Activated CD8-positive, alpha-beta memory T cell treated with anti-CD3 and anti-CD28 coated beads, Interleukin-2, amount 50 U/mL, for 24 hours (primary cell): ENCODE results near the gene PNPLA7.
"Not testable (repeated sequence)": the region's sequence is repeated elsewhere in the genome, so short reads cannot be mapped to it uniquely, and the experiment has no call there.

Experiments used
- DNase-seq: peaks from one replicate; pipeline ENCODE4 v3.0.0-alpha.2; 2020; ENCODE audit errors: extremely low read depth

The PNPLA7 gene

DNA sequence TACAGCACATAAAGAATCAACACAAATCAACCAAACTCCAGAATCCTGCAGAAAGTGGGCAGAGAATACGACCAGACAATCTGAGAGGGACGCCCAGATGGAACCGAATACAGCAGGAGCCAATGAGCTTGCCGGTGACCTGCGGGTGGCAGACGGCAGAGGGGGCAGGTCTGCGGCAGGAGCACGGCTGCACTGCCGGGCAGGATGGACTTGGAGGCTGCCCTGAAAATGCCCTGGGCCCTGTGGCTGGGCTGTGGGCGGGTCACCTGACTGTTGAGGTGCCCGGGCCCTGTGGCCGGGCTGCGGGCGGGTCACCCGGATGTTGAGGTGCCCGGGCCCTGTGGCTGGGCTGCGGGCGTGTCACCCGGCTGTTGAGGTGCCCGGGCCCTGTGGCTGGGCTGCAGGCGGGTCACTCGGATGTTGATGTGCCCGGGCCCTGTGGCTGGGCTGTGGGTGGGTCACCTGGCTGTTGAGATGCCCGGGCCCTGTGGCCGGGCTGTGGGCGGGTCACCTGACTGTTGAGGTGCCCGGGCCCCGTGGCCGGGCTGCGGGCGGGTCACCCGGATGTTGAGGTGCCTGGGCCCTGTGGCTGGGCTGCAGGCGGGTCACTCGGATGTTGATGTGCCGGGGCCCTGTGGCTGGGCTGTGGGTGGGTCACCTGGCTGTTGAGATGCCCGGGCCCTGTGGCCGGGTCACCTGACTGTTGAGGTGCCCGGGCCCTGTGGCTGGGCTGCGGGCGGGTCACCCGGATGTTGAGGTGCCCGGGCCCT is 36.2 kb downstream of the PNPLA7 start:
- DNase-seq, result not testable (repeated sequence)

DNA sequence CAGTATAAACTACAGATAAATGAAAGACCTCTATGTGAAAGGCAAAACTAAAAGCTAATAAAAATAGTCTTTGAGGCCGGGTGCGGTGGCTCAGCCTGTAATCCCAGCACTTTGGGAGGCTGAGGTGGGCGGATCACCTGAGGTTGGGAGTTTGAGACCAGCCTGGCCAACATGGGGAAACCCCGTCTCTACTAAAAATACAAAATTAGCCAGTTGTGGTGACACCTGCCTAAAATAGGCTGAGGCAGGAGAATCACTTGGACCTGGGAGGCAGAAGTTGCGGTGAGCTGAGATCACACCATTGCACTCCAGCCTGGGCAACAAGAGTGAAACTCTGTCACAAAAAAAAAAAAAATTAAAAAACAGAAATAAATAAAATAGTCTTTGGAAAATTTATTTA is 37.1 kb downstream of the PNPLA7 start:
- DNase-seq, result not testable (repeated sequence)

DNA sequence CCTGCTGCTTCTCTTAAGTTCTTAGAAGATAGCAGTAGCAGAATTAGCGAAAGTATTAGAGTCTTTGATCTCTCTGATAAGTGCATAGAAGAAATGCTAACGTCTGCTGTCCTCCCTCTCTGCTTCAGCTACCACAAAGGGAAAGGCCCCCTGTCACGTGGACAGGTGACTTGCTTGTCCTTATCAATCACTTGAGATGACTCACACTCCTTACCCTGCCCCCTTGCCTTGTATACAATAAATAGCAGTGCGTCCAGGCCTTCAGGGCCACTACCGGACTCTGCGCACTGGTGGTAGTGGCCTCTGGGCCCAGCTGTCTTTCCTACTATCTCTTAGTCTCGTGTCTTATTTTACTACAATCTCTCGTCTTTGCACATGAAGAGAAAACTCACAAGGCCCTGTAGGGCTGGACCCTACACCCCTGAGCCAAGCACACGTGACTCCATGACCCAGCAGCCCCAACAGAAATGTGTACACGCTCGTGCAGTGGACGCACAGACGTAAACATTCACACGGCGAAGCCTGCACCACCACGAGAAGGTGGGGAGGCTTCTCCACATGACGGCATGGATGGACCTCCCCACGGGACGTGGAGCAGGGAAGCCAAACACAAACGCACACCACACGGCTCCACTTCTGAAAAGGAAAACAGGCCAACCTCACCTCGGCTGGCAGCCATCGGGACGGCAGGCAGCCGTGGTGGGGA is 38.3 kb downstream of the PNPLA7 start:
- no peak for DNase-seq

DNA sequence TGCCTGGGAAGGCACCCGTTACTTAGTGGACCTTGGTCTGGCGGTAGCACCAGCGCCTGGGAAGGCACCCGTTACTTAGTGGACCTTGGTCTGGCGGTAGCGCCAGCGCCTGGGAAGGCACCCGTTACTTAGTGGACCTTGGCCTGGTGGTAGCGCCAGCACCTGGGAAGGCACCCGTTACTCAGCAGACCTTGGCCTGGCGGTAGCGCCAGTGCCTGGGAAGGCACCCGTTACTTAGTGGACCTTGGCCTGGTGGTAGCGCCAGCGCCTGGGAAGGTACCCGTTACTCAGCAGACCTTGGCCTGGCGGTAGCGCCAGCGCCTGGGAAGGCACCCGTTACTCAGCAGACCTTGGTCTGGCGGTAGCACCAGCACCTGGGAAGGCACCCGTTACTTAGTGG is 39.1 kb downstream of the PNPLA7 start:
- not testable (repeated sequence) for DNase-seq

DNA sequence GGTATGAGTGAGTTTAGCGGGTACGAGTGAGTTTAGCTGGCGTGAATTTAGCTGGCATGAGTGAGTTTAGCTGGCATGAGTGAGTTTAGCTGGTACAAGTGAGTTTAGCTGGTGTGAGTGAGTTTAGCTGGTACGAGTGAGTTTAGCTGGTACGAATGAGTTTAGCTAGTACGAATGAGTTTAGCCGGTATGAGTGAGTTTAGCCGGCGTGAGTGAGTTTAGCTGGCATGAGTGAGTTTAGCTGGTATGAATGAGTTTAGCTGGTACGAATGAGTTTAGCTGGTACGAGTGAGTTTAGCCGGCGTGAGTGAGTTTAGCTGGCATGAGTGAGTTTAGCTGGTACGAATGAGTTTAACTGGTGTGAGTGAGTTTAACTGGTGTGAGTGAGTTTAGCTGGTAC is 41.0 kb downstream of the PNPLA7 start:
- DNase-seq, result no peak

DNA sequence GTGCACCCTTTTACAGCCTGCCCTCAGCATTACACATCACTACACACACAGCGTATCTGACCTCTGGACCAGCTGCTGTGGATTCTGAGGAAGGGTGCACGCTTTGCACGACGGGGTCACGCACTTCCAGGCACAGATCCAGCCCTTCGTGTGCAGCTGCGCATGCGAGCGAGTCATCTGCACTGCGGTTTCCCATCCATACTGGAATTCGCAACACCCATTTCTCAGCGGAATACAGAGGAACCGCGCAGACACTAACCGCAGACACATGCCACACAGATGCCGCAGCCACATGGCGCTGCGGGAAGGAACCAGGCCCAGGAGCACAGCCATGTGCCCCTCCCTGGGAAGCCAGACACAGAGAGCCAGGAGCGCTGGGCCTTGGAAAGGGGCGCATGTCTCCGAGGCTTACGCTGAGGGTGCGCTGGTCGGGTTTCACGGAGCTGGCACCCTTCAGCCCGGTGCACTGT is 43.5 kb downstream of the PNPLA7 start:
- DNase-seq, result no peak

DNA sequence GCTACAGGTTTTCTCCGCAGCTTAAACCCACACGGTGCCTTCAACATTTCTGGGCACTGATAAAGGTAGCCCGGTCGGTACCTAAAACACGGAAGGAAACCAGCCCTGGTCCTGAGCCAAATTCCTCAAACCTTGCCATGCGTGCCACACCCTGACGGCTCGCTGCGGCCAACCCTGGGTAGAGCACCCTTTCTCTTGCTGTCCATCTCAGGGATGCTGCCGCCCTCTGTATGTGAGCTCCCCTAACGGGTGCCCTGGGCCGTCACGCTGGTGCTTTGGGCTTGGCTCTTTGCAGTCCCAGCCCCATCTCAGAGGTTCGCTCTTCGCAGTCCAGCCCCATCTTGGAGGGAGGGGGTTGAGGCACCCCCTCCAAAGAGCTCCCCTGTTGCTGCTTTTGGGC is 43.9 kb downstream of the PNPLA7 start:
- no peak for DNase-seq

DNA sequence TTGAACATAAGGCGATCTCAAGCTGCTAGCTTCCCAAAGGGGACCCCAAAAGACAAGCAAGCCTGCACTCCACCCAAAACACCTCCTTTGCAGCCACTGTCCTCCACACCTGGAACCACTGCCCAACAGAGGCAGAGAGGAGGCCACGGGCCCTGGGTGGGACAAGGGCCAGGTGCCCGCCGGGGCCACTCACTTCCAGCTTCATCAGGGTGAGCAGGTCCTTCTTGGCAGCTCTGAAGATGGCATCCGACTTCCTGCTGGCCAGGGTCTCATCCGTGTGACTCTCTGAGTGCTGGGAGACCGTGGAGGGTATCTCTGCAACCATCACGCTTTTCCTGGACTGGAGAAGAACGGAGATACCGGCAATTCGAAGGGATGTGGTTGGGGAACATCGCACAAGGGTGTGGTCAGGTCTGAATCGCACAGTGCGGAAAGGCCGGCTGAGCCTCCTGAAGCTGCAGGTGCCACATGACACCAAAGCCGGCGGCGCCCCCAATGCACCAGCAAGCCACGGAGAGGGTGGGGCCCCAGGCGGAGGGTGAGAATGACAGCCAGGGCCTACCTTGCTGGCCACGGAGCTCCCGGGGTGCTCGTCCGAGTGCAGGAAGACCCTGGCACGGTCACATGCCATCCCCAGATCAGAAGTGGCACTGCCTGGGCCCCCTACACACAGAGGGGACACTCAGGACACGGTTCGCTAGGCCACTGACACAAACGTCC is 44.6 kb downstream of the PNPLA7 start:
- DNase-seq, result no peak

DNA sequence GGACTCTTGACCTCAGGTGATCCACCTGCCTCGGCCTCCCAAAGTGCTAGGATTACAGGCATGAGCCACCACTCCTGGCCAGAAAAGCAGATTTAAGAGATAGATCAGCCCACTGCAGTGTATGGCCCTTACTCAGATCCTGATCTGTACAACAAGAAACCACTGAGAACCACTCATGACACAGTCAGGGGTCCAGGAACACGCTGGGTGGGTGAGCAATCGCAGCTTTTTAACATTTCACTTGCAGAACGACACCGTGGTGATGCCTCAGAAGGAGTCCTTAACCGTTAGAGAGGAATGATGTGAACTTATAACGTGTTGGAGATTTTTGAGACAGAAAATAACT is 45.8 kb downstream of the PNPLA7 start:
- no peak for DNase-seq

DNA sequence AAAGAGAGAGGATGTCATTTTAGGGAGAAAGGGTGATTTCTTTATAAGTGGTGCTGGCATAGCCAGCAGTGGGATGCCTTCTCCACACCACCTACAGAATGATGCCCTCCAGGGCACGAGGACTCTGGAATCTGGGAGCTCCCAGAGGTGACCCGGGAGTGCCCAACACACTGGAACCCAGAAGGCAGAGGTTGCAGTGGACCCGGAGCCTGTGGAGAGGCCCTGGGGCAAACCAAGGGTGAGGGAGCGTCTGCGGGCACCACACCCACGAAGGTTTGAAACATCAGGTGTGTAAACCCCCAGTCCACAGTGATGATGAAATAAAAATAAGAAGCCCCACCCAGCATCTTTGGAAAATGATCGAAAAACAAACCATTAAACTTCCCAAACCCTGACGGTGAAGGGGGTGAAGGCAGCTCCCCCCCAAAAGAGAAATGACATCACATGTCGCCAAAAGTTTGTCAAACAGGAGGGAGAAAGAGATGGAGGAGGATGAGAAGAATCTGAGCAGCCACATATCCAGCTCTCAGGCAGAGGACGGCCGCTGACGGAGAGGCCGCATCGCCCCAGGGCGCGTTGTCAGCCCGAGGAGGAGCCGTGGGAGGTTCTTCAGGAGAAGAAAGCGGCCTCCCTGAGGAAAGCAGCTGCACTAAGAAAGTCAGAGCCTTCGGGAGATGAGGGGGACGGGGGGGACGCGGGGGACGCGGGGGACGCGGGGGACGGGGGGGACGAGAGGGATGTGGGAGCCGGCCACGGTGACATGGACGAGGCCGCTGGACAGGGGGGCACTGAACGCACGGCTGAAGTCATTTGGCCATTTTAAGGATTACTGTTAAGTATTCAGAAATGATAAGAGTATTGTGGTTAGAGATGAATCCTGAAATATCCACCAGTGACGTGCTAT is 47.9 kb downstream of the PNPLA7 start:
- no peak for DNase-seq

DNA sequence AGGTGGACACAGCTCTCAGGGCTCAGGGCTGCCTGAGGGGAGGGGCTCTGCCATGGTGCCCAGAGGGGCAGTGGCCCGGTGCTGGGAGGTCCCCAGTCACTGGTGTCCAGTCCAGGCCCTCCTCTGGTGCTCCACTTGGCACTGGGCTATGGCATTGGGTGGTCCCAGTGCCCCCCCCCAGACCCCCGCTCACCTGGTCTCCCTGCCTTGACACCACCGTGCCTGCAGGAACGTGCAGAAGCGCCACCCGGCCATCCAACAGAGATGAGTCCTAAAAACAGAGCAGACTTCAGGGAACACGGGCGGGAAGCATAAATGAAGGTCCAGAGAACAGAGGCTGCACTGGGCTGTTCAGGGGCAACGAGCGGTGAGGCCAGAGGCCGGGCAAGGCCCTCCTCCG is 48.7 kb downstream of the PNPLA7 start:
- DNase-seq, result no peak

DNA sequence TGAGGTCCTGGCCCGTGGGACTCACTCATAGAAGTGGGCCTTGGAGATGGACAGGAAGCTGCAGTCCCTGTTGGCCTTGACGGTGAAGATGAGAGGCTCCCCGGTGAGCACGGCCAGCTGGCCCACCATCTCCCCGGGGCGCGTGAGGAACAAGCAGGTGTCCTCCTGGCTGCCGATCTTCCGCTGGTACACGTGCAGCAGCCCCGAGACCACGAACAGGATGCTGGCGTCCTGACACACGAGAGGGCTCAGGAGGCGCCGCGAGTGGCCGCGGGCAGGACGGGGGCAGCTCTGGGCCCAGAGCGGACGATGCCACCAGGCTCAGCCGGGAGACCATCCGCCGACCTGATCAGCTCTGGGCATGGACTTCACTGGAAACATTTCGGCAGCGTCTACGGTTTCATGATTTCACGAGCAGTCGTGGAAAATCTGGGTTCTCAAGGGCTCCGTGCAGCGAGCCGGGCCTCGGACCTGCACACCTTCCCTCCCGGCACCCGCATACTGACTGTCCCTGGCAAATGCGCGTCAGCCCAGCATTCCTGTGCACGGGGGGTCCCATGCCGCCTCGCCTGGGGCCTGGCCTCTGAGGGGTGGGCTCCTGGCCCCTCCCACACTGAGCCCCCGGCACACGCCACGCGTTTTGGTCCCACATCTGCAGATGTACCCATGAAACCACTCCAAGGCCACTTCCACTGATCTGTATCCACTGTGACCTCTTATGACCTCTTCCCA is 49.4 kb downstream of the PNPLA7 start:
- DNase-seq, result no peak

DNA sequence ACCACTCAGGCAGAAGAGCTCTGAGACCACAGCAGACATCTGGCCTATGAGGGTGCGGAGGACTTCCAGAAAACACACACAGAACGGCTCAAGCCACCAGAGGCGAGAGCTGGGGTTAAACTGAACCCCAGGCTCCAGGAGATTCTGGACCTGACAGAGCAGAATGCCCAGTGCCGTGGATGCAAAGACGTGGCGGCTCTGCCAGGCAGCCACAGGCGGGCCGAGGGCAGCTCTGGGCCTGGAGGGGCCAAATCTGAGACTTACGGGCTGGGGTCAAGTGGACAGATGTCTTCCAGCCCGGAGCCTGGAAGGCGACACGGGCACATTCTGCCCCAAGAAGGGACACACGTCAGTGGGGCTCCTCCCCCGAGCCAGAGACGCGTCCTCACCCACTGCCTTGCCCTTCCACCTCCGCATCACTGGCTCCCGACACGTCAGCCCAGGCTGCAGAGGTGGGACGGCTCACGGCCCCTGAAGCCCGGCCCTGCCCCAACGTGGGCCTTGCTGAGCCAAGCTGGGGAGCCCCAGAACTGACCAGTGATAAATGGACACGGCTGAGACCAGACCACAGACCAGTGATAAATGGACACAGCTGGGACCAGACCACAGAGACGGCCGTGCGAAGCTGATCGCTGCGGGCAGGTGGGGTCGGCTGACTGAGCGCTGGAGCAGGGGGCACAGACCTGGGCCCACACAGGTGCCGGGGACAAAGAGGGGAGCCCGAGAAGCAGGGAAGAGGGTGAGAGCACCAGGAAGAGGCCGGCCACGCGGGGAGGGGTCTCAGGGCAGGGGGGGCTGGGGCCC is 50.1 kb downstream of the PNPLA7 start:
- DNase-seq, result no peak

DNA sequence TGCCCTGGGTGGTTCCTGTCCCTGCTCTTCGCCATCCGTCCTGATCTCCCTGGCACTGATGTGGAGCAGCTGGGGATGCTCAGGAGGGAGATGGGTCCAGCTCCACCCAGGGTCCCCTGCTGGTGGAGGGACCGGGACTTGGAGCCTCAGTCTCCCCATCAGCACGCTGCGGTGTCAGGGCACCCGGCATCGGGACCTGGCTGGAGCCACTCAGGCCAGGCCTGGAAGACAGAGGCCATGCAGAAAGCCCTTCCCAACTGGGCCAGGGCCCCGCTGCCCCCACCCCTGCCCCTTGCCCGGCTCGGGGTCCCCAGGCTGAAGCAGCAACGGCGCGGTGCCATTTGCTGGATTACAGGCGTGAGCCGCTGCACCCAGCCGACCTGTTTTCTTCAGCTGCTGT is 50.8 kb downstream of the PNPLA7 start:
- DNase-seq, result no peak

DNA sequence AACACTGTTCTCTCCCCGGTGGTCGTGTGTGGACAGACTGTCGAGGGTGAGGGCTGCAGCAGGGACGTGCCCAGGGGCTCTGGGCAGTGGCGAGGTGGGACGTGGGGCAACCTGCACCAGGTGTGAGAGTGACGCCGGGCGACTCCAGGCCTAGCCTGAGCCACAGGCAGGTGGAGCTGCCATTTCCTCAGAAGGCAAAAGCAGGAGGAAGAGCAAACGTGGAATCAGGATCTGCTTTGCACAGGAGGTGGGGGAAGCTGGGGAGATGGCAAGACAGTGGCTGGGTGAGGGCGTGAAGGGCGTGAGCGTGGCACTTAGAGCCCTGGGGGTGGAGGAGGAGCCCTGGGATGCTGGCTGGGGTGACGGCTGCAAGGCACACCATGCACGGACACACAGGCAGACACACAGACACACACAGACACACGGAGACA is 51.5 kb downstream of the PNPLA7 start:
- DNase-seq, result no peak

DNA sequence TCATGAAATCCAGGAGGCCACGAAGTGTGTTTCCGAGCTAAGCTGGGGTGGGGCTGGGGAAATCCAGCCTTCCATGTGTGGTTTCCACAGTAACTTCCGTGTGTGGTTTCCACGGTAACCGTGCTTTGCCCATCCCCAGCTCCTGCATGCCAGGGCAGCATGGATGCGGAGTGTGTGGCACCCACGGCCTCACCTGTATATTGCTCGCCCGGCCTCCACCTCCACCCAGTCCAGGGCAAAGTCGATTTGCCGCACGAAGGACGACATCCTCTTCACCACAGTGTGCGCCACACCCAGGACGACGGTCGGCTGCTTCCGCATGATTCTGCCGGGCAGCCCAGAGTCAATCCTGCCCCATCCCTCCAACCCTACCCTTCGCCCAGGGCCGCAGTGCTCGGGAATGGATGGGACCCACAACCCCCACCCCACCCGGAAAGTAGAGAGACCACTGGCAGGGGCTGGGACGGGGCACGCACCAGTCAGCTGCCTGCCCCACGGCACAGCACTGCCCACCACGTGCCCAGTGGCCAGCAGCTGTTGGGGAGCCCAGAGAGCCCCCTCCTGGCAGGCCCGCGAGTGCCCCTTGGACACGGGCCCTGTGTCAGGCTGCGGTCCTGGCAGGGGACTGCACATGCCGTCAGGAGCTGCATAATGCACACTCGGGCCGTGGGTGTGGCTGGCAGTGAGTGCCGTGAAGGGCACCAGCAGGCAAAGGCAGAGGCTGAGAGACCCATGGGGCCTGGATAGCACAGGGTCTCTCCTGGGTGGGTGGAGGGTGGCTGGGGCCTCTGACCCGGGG is 52.1 kb downstream of the PNPLA7 start:
- no peak for DNase-seq

DNA sequence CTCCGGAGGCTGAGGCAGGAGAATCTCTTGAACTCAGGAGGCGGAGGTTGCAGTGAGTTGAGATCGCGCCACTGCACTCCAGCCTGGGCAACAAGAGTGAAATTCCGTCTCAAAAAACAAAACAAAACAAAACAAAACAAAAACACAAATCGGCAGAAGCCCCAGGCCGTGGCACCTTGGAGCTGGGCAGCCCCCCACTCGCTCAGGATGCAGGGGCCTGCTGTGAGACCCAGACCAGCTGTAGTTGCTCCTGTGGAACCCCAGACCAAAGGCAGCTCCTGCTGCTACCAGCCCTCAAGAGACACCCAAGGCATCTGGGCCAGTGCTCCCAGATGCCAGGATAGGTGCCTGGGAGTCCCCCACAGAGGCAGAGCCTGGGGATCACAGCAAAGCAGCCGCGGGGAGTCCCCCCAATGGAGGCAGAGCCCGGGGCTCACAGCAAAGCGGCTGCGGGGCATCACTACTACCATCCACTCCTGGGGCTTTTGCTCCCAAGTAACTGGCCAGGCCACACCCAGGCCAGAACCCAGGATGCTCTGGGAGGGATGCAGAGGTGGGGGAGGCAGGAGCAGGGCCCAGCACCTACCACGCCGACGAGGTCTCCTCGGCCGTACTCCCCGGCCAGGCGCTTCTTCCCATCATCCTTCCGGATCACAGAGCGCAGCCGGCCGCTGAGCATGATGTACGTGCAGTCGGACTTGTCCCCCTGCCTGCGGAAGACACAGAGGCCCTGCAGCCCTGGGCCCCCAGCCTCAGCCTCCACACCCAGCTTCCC is 53.4 kb downstream of the PNPLA7 start:
- no peak for DNase-seq

DNA sequence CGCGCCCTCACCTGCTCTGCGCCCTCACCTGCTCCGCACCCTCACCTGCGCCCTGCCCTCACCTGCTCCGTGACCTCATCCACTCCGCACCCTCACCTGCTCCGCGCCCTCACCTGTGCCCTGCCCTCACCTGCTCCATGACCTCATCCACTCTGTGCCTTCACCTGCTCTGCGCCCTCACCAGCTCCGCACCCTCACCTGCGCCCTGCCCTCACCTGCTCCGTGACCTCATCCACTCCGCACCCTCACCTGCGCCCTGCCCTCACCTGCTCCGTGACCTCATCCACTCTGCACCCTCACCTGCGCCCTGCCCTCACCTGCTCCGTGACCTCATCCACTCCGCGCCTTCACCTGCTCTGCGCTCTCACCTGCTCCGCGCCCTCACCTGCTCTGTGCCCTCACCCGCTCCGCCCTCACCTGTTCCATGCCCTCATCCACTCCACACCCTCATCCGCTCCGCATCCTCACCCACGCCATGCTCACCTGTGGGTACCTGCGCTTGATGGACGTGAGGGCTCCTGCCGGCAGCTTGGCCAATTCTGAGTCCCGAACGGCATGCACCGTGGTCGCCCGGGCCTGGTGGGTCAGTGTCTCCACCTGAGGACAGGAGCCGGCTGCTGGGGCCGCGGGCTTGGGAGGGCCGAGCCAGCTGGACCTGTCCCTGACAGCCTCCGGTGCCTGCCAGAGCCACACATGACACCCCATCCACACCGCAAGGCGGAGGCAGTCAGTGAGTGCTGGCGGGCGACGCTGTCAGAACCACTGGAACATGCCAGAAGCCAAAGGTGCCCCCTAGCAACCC is 55.5 kb downstream of the PNPLA7 start:
- DNase-seq, result no peak
